BLaER1 treated with 17β-estradiol and CSF1 and Interleukin-3, amounts not matched to agents 10 nM and 100 nM (cell line): ENCODE data around the gene RAB29.
"Not testable (repeated sequence)": the region's sequence is repeated elsewhere in the genome, so short reads cannot be mapped to it uniquely, and the experiment has no call there.

Experiments used
- H3K27ac ChIP-seq, 11 experiments: shearing (Covaris generic); formaldehyde crosslinking; 2 replicates each; pipeline ENCODE4 v1.8.1; 2022
- H3K27me3 ChIP-seq, 11 experiments: shearing (Covaris generic); formaldehyde crosslinking; 2 replicates each; pipeline ENCODE4 v1.8.1; 2022
- H3K36me3 ChIP-seq, 11 experiments: shearing (Covaris generic); formaldehyde crosslinking; 2 replicates each; pipeline ENCODE4 v1.8.1; 2022
- H3K4me1 ChIP-seq, 10 experiments: shearing (Covaris generic); formaldehyde crosslinking; 2 replicates each; pipeline ENCODE4 v1.8.1; 2022
- H3K4me2 ChIP-seq, 11 experiments: shearing (Covaris generic); formaldehyde crosslinking; 2 replicates each; pipeline ENCODE4 v1.8.1; 2022
- H3K4me3 ChIP-seq, 10 experiments: shearing (Covaris generic); formaldehyde crosslinking; 2 replicates each; pipeline ENCODE4 v1.8.1; 2022
- H3K9ac ChIP-seq, 11 experiments: shearing (Covaris generic); formaldehyde crosslinking; 2 replicates each; pipeline ENCODE4 v1.8.1; 2022
- H3K9me3 ChIP-seq, 11 experiments: shearing (Covaris generic); formaldehyde crosslinking; replicated peaks in 1 of 11; 2 replicates each; pipeline ENCODE4 v1.8.1; 2022
- H4K20me1 ChIP-seq, 11 experiments: shearing (Covaris generic); formaldehyde crosslinking; 2 replicates each; pipeline ENCODE4 v1.8.1; 2022
- Cebpa-rat ChIP-seq, 11 experiments: shearing (Covaris generic); IDR thresholded peaks; 2 replicates each; pipeline ENCODE4 v1.8.1; 2022

Gene RAB29

GRCh38 chr1:205735218-205735617, 40.1 kb downstream of the RAB29 start:
- no peak overlapping the region for H3K9ac ChIP-seq
- peaks cover 91 to 100% (median 100%) of the 10 kb centered on the region in 11 experiments for H4K20me1 ChIP-seq
- H3K4me1 ChIP-seq, result peaks cover 0 to 17% (median 4%) of the 10 kb centered on the region in 10 experiments; a peak in 5 of 20 replicates
- H3K36me3 ChIP-seq, result peaks cover 32 to 100% (median 82%) of the 10 kb centered on the region in 11 experiments
- no peak overlapping the region for H3K4me2 ChIP-seq
- TF ChIP-seq Cebpa-rat (IDR thresholded peaks at IDR 0.05), result no peak
- no peaks in the 10 kb centered on the region for H3K9me3 ChIP-seq
- H3K27me3 ChIP-seq, result no peaks in the 10 kb centered on the region
- H3K27ac ChIP-seq, result no peak overlapping the region
- H3K4me3 ChIP-seq, result no peak overlapping the region

DNA sequence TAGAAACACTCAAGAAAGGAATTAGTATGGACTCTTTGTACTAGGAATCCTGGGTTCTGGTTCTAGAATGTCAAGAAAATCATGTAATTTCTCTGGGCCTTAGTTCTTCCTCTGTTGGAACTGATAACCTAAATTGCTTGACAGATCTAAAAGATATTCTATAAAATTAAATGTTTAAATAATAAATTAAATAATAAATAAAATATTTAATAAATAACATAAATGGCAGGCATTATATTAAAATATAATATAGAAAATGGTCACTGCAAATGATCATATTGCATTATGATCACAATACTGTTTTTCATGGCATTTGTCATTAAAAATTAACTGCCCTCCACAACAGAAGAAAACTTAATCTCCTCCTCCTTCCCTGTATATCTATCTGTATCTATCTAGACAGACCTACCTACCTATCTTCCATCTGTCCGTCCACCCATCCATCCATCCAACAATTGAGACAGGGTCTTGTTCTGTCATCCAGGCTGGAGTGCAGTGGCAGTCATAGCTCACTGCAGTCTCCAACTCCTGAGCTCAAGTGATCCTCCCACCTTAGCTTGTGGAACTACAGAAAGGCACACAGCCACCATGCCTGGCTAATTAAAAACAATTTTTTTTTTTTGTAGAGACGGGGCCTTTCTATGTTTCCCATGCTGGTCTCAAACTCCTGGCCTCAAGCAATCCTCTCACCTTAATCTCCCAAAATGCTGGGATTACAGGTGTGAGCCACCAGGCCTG, 41.7 kb downstream of the RAB29 start:
- Histone ChIP-seq H3K4me3 (no peak overlapping the region), H4K20me1 (peaks cover 90 to 100% (median 100%) of the 10 kb centered on the region in 11 experiments), H3K9me3 (no peaks in the 10 kb centered on the region), H3K4me2 (no peak overlapping the region), H3K36me3 (peaks cover 41 to 100% (median 82%) of the 10 kb centered on the region in 11 experiments), H3K27ac (no peak overlapping the region), H3K9ac (no peak overlapping the region), H3K27me3 (no peaks in the 10 kb centered on the region), H3K4me1 (peaks cover 0 to 17% (median 0%) of the 10 kb centered on the region in 10 experiments; a peak in 4 of 20 replicates)
- no peak for TF ChIP-seq Cebpa-rat (IDR thresholded peaks at IDR 0.05)

DNA sequence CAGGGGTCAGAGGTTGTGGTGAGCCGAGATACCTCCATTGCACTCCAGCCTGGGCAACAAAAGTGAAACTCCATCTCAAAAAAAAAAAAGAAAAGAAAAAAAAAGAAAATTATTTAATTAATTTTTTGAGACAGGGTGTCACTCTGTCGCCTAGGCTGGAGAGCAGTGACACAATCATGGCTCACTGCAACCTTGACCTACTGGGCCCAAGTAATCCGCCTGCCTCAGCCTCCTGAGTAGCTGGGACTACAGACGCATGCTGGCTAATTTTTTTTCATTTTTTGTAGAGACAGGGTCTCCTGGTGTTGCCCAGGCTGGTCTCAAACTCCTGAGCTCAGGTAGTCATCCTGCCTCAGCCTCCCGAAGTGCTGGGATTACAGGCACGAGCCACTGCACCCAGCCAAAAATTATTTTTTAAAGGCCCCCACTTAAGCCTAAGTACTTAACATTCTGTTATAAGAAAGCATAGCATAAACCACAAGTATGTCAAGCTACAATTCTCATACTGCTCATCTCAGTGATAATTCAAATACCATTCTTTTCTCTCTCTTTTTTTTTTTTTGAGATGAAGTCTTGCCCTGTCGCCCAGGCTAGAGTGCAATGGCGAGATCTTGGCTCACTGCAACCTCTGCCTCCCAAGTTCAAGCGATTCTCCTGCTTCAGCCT, 45.2 kb downstream of the RAB29 start:
- H3K27ac ChIP-seq, result no peak overlapping the region
- H3K4me3 ChIP-seq, result no peak overlapping the region
- peaks cover 64 to 100% (median 85%) of the 10 kb centered on the region in 11 experiments for H3K36me3 ChIP-seq
- H4K20me1 ChIP-seq, result peaks cover 68 to 100% (median 96%) of the 10 kb centered on the region in 11 experiments
- TF ChIP-seq Cebpa-rat (IDR thresholded peaks at IDR 0.05), result no peak
- no peaks in the 10 kb centered on the region for H3K9me3 ChIP-seq
- H3K9ac ChIP-seq, result no peak overlapping the region
- H3K27me3 ChIP-seq, result no peaks in the 10 kb centered on the region
- H3K4me1 ChIP-seq, result peaks cover 0 to 7% (median 0%) of the 10 kb centered on the region in 10 experiments; a peak in 2 of 20 replicates
- H3K4me2 ChIP-seq, result no peak overlapping the region

- no peak for TF ChIP-seq Cebpa-rat (IDR thresholded peaks at IDR 0.05)
- H3K27me3 ChIP-seq, result no peaks in the 10 kb centered on the region
- no peaks in the 10 kb centered on the region for H3K9me3 ChIP-seq
- H3K4me3 ChIP-seq, result no peak overlapping the region
- H4K20me1 ChIP-seq, result peaks cover 43 to 99% (median 89%) of the 10 kb centered on the region in 11 experiments
- peaks cover 0 to 4% (median 0%) of the 10 kb centered on the region in 10 experiments; a peak in 1 of 20 replicates for H3K4me1 ChIP-seq
- peaks cover 90 to 100% (median 95%) of the 10 kb centered on the region in 11 experiments for H3K36me3 ChIP-seq
- no peak overlapping the region for H3K9ac ChIP-seq
- H3K27ac ChIP-seq, result no peak overlapping the region
- H3K4me2 ChIP-seq, result no peak overlapping the region
Observed at GRCh38 chr1:205726619-205727125, 48.6 kb downstream of the RAB29 start.

DNA sequence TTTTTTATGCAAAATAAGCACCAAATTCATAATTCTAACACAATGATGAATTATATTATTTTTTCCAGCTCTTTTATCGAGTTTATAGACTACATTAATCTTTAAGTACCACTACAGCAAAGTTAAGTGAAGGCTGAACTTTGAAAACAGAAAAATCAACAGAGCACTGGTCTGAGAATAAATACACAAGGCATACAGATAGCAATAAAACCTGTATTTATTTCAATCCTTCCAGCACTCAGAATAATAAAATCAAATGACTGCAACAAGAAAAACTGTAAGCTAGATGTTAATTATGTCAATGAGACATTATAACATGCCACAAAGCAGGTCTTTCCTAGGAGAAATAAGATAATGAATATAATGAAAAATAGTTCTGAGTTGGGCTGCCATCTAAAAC, 49.8 kb downstream of the RAB29 start:
- Histone ChIP-seq H3K27me3 (no peaks in the 10 kb centered on the region), H3K9me3 (no peaks in the 10 kb centered on the region), H3K4me1 (peaks cover 0 to 4% (median 0%) of the 10 kb centered on the region in 10 experiments; a peak in 1 of 20 replicates), H3K9ac (no peak overlapping the region), H3K27ac (no peak overlapping the region), H3K4me2 (no peak overlapping the region), H3K4me3 (no peak overlapping the region), H3K36me3 (peaks cover 93 to 100% (median 97%) of the 10 kb centered on the region in 11 experiments), H4K20me1 (peaks cover 39 to 94% (median 80%) of the 10 kb centered on the region in 11 experiments)
- no peak for TF ChIP-seq Cebpa-rat (IDR thresholded peaks at IDR 0.05)

DNA sequence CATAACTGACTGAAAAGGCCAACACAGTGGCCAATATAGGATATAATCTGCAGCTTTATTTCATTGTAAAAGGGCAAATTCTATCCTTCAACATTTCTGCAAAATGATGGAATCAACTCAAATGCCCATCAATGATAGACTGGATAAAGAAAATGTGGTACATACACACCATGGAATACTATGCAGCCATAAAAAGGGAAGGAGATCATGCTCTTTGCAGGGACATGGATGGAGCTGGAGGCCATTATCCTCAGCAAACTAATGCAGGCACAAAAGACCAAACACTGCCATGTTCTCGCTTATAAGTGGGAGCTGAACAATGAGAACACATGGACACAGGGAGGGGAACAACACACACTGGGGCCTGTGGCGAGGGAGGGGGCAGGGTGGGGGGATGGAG, 54.5 kb downstream of the RAB29 start:
- H3K4me3 ChIP-seq, H3K27ac ChIP-seq, H3K9ac ChIP-seq, H3K9me3 ChIP-seq, H3K4me2 ChIP-seq, H3K27me3 ChIP-seq: not testable (repeated sequence)
- peaks cover 85 to 100% (median 100%) of the 10 kb centered on the region in 11 experiments for H3K36me3 ChIP-seq
- H4K20me1 ChIP-seq, result peaks cover 25 to 83% (median 49%) of the 10 kb centered on the region in 11 experiments; a peak in 21 of 22 replicates
- H3K4me1 ChIP-seq, result peaks cover 0 to 20% (median under 1%) of the 10 kb centered on the region in 10 experiments; a peak in 8 of 20 replicates

DNA sequence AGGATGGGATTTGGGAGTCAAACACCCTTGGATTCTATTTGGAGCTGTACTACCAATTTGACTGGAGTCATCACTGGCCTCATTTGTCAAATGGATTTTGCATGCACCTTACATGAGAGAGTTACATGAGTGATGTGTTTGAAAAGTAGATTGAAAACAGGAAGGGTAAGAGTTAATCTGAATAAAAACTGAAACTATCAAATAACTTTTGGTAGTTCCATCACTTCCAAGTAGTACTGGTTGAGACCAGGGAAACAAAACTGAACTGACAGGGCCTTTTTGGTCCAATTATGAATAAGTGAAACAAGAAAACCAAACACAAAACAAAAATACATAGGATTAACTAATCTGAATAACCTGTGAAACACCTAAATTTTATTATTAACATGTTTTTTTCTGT, 55.5 kb downstream of the RAB29 start:
- H3K36me3 ChIP-seq, result peaks cover 85 to 100% (median 100%) of the 10 kb centered on the region in 11 experiments
- no peaks in the 10 kb centered on the region for H3K27me3 ChIP-seq
- TF ChIP-seq Cebpa-rat (IDR thresholded peaks at IDR 0.05), result no peak
- no peaks in the 10 kb centered on the region for H3K9me3 ChIP-seq
- H3K27ac ChIP-seq, result no peak overlapping the region
- H3K9ac ChIP-seq, result no peak overlapping the region
- no peak overlapping the region for H3K4me2 ChIP-seq
- H4K20me1 ChIP-seq, result peaks cover 17 to 81% (median 43%) of the 10 kb centered on the region in 11 experiments; a peak in 20 of 22 replicates
- H3K4me3 ChIP-seq, result no peak overlapping the region
- H3K4me1 ChIP-seq, result peaks cover 0 to 22% (median 3%) of the 10 kb centered on the region in 10 experiments; a peak in 8 of 20 replicates

GRCh38 chr1:205719015-205719414, 56.3 kb downstream of the RAB29 start:
- H3K4me1 ChIP-seq, result peaks cover 0 to 22% (median 3%) of the 10 kb centered on the region in 10 experiments; a peak in 8 of 20 replicates
- no peak overlapping the region for H3K4me3 ChIP-seq
- H3K9me3 ChIP-seq, result no peaks in the 10 kb centered on the region
- H3K27ac ChIP-seq, result no peak overlapping the region
- H3K27me3 ChIP-seq, result no peaks in the 10 kb centered on the region
- H3K36me3 ChIP-seq, result peaks cover 80 to 100% (median 98%) of the 10 kb centered on the region in 11 experiments
- TF ChIP-seq Cebpa-rat (IDR thresholded peaks at IDR 0.05), result no peak
- peaks cover 10 to 81% (median 36%) of the 10 kb centered on the region in 11 experiments; a peak in 18 of 22 replicates for H4K20me1 ChIP-seq
- H3K9ac ChIP-seq, result no peak overlapping the region
- H3K4me2 ChIP-seq, result no peak overlapping the region
